C4-2B (cell line): Measurements from ENCODE around the gene MTUS2.

Source experiments
- H3K27ac ChIP-seq: fragments of 450-650 bp; 2 replicates; pipeline ENCODE4 v1.5.1; 2017
- ZFX ChIP-seq: fragments of 450-650 bp; IDR thresholded peaks from 2 replicates; pipeline ENCODE4 v1.6.1; 2017
- TF ChIP-seq, protein P1 (sequence below): fragments of 450-650 bp; conservative IDR thresholded peaks from 2 replicates; pipeline ENCODE4 v1.5.1; 2017; ENCODE audit warnings: mild to moderate bottlenecking

Gene MTUS2

DNA sequence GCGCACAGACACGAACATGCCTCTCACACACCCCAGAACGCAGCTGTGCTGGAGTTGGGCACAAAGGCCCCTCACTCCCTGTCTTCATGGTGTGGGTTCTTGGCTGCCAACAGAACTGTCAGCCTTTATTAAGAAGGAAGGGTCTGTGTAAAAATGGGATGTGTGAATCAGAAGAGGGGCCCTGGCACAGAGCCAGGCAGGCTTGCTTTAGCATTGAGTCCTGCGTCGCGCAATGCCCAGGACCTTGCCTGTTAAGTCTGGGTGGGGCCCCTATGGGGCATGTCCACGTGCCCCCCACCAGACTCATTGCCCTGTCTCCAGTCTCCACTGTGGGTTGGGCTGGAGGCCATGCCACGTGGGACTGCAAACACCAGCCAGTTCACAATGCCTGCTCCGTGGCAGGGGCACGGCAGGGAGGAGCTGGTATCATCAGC is 690.5 kb downstream of the MTUS2 start:
- H3K27ac ChIP-seq: no peak overlapping the region
- TF ChIP-seq, protein P1, sequence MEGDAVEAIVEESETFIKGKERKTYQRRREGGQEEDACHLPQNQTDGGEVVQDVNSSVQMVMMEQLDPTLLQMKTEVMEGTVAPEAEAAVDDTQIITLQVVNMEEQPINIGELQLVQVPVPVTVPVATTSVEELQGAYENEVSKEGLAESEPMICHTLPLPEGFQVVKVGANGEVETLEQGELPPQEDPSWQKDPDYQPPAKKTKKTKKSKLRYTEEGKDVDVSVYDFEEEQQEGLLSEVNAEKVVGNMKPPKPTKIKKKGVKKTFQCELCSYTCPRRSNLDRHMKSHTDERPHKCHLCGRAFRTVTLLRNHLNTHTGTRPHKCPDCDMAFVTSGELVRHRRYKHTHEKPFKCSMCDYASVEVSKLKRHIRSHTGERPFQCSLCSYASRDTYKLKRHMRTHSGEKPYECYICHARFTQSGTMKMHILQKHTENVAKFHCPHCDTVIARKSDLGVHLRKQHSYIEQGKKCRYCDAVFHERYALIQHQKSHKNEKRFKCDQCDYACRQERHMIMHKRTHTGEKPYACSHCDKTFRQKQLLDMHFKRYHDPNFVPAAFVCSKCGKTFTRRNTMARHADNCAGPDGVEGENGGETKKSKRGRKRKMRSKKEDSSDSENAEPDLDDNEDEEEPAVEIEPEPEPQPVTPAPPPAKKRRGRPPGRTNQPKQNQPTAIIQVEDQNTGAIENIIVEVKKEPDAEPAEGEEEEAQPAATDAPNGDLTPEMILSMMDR: no peak
- TF ChIP-seq ZFX: no peak

DNA sequence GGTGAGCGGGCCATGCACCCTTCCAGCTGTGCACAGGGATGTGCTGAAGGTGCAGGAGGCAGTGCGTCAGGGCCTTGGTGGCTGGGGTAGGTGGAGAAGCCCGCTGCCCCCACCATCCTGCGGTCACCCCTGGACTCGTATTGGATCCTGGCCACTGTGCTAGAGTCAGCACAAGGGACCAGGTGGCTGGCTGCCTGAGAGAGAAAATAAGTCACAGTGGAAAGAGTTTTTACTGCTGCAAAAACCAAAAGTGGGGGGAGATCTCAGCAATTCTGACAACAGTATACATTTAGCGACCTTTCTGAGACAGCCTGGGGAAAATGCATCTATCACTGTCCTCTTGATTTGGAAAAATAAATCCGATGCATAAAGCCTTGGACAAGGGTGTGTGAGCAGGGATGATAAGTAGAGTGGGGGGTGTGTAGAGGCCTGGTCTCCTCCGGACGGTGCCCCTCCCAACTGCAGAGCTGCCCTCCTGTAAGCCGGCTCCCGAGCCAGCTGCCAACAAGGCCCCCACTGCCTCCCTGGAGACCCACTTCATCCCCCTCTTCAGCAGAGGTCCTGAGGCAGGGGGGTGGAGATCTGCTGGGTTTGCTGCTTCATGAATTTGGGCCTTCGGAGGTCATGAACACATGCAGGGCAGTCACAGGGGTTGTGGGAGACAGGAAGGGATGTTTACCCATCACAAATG is 691.1 kb downstream of the MTUS2 start:
- no peak overlapping the region for H3K27ac ChIP-seq
- no peak for TF ChIP-seq ZFX
- TF ChIP-seq, protein P1: no peak

DNA sequence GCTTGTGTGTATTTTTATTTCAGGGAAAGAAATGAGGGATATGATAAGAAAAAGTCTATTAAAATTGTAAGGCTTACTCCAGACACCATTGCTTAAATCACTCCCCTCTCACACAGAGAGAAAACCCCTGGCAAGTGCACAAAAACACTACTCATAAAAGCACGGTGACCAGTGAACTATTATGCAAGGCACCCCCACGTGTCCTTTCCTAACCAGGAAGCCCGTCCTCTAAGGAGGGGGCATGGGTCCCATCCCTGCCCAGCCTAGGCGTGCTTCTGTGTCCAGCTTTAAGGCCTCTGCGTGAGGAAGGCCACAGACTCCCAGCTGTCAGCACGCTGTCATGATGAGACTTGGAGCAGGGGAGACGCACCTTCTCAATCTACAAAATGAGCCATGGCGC is 691.8 kb downstream of the MTUS2 start:
- no peak overlapping the region for H3K27ac ChIP-seq
- TF ChIP-seq, protein P1: no peak
- no peak for TF ChIP-seq ZFX

DNA sequence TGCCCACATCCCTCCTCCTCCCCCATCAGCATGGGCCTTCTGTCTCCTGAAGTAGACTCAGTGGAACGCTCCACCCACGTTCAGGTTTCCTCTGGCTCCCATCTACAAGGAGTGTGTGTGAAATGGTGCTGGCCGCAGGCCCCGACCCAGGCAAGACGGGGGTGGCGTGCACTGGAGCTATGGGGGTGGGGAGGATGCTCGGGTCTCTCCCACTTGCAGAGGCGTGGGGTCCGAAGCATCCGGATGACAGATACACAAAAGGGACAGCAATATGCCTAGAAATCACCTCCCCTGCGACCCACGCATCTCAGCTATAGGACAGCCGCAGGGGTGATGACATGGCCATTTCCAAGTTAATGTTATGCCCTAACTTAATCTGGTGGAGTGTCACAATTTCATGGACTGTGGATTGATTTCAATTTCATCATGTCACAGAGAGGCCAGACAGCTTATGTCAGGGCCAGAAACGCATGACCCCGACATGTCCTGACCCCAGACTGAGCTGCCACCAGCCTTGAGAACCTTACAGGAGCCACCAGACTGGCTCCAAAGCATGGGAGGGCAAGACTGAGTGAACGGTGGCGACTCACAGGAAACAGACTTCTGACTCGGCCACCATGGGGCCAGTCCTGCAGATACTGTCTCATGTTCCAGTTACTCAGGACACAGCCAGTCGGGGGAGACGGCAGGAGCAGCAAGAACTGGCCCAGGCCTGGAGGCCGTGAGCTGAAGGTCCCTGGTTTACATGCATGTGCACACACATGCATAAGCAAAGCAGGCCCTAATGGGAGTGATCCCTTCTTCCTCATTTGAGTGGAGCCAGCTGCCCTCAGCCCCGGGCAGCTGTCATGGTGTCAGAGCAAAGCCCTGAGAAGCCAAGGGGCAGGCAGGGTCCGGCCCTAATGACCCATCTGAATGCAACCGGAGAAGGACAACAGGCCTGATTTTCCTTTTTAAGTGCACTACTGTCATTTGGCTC is 693.2 kb downstream of the MTUS2 start:
- TF ChIP-seq ZFX: no peak
- TF ChIP-seq, protein P1: no peak
- no peak overlapping the region for H3K27ac ChIP-seq

DNA sequence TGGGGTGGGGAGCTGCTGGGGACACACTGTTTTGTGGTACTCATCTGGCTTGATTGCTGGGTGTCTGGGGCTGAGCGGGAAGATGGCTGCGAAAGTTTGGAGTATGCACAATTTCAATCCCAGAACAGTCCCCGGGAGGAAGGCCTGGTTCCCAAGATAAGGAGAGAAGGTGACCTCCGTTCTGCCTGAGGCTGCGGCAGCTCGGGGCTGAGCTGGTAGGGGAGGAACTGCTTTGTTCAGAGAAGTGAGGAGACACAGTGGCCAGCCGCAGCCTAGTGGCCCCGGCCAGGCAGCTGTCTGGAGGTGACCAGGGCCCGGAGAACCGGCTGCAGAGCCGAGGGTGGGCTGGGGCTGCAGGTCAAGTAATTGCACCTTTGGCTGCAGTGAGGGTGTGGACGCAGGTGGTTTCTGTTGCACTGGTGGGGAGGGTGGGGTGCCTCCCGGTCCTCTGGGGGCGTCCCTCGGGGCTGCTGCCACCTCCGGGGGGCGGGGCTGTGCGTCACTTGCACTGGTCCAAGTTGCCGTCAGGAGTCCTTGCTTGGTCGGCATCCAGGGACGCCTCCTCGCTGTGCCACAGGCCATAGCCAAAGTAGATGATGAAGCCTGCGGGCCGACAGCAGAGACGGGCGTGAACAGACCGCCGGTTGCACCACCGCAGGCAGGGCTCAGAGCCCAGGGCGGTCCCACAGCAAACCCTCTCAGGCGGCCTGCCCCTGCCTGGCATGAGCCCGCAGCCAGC is 694.0 kb downstream of the MTUS2 start:
- TF ChIP-seq, protein P1: no peak
- no peak for TF ChIP-seq ZFX
- H3K27ac ChIP-seq: no peak overlapping the region

DNA sequence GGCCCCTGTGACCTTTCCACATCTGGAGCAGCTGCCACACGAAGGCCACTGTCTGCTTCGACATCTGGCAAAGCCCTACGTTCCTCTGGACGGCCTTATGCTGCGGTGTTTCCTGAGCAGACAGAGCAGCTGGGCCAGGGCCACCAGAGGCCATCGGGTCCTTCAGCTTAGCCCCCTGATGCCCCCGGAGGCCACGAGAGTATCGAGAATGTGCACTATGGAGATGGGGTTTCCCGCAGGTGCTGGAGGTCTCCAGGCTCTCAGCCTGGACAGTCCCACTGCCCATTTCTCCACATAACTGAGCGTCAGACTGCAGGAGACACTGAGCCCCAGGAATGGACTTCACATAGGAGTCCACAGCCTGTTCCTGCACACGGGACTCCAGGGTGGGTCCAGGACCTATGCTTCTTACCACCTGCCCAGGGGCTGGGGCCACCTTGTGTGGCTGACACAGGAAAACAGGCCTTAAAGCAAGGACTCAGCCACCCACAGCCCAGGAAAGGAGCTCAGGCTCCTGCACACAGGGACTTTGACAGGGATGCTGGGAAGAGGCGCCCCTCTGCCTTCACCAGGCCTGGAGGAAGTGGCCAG is 694.7 kb downstream of the MTUS2 start:
- TF ChIP-seq, protein P1: no peak
- no peak; the same call in 1 of the 2 replicates for TF ChIP-seq ZFX
- H3K27ac ChIP-seq: no peak overlapping the region
